ENCODE measurements around the gene OSBPL10.
"Not testable (repeated sequence)": the region's sequence is repeated elsewhere in the genome, so short reads cannot be mapped to it uniquely, and the experiment has no call there.

The OSBPL10 gene

DNA sequence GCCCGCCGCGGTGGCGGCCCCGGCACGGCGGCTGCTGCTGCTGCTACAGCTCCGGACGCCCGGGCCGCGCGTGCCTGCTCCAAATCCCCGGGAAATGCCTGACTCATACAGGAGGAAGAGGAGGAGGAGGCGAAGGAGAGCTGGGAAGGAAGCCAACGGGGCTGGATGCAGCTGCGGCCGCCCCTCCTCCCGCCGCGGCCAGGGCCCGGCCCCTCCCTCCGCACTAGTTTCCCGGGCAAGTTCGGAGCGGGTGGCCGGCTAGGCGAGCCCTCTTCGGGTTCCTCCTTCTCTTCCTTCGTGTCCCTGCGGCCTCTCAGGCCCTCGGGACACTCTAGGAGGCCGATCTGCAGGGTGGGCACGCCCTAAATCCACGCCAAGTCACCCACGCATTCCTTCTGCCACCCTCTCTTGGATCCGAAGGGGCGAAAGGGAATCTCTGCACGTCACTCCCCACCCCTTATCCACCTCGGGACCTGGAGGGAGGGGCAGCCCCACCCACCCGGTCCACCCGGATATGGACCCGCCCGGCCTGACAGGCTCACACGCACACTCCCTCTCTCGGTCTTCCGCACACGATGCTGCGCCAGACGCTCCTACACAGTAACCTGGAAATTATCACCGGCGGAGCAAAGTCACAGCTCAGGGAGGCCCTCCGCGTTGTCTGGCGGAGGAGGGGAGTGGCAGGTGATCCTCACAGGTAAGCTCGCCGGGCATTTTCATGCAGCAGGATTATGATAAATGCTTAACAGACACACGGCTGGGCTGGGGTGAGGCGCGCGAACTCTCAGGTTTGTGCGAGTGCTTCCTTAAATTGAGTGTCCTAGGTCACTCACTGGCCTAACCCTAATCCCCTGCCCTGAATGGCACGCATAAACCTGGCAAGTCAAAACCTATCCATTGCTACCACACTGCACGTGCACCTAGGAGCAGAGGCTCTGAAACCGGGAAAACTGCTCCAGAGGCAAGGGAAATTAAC is at the start of gene OSBPL10, which contains the start of gene ZNF860:
Gene OSBPL10, minus strand, starts transcription at position 57 of the 976 bp plus-strand sequence. CDS start 83 bp downstream, outside the sequence.
Gene ZNF860, plus strand, starts transcription at position 545 of the 976 bp plus-strand sequence. CDS start 7,330 bp downstream, outside the sequence.
- no peak for DNase-seq (ENCODE audit: low read depth in 2 of 2)

DNA sequence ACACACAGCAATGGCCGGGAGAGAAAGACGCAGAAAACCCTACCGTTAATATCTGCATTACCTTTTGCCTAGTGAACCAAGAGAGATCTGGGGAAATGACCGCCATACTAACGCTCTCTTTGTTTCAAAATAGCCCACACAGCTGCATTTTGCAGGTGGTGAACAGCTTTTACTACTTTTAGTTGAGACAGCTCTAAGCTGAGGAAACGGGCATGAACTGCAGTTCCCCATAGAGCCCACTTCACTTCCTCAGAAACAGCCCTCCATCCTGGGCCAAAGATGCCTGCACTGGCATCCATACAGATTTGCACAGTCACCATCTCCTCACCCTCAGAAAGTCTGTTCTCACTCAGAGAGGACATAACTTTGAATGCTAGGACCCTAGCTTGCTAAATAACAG is 45.5 kb upstream of the OSBPL10 start:
- DNase-seq (ENCODE audit: low read depth in 2 of 2) = no peak

GRCh38 chr3:32022947-32023346 is 41.9 kb upstream of the OSBPL10 start:
- DNase-seq (ENCODE audit: low read depth in 2 of 2) = no peak

- no peak for DNase-seq (ENCODE audit: low read depth in 2 of 2)
These were observed 40.7 kb upstream of the OSBPL10 start for GRCh38 chr3:32021748-32022147.

DNA sequence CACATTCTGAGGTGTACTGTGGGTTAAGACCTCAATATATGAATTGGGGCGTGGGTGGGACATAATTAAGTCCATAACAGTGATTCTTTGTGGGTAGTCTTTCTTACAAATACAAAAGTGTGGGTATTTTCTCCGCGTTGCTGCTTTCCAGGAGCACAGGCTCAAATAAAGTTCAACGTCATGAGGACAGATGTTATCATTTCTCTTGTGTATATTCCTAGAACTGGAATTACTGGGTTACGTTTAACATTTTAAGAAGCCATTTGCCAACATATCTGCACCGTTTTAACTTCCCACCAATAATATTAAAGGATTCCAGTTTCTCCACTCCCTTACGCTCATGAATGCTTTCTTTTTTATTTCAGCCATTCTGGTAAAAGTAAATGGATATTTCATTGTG is 40.1 kb upstream of the OSBPL10 start:
- DNase-seq (ENCODE audit: low read depth in 2 of 2) = no peak

DNA sequence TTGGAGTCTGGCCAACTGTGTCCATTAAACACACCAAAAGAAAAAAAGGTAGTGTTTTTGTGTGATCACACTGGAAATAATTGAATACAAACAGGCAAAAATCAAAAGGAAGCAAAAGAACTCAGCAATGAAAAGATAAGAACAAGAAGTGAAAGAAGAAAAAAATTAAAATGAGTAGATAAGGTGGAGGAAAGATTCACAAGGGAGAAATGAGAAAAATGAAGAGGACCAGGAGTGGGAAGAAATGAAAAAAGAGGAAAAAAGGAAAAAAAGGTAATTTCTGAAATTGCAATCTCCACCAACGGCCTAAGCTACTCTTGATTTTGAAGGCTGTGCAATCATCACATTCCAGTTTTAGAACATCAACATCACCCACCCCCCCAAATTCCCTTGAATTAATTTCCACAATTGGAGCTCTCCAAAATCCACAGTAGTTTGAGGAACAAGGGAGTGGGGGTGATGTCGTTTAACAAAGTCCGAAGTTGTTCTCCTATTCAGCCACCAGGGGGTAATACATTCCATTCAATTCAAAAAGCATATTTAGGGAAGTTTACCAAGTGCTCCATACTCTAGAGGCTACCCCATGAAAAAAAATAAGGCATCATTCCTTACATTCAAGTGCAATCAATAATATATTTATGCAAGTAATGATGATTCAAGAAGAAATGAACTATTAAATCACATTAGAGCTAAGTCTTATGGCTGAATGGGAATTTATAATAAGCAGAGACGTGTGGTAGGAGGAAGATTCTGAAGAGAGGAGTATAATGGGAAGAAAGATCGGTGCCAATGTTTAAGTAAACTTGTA is 37.9 kb upstream of the OSBPL10 start:
- DNase-seq (ENCODE audit: low read depth in 2 of 2) = no peak

DNA sequence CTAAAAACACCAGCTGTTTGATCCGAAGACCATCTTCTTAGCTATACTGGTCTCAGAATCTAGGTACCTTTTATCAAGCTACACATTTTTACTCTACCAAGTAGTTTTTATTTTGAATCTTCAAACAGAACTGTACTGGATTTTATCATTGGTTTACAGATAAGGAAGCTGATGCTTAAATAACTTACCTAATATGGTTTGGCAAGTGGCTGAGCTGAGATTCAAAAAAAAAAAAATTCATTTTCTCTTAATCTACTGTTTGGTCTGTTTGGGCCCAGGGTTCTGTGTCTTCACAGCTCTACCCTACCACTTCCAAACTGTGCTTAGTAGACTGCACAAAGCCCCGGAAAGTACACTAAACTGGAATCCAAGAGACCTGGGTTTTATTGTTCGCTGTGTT is 36.2 kb upstream of the OSBPL10 start:
- DNase-seq (ENCODE audit: low read depth in 2 of 2) = no peak

DNA sequence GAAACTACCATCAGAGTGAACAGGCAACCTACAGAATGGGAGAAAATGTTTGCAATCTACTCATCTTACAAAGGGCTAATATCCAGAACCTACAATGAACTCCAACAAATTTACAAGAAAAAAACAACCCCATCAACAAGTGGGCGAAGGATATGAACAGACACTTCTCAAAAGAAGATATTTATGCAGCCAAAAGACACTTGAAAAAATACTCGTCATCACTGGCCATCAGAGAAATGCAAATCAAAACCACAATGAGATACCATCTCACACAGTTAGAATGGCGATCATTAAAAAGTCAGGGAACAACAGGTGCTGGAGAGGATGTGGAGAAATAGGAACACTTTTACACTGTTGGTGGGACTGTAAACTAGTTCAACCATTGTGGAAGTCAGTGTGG is 34.6 kb upstream of the OSBPL10 start:
- not testable (repeated sequence) for DNase-seq (ENCODE audit: low read depth in 2 of 2)

DNA sequence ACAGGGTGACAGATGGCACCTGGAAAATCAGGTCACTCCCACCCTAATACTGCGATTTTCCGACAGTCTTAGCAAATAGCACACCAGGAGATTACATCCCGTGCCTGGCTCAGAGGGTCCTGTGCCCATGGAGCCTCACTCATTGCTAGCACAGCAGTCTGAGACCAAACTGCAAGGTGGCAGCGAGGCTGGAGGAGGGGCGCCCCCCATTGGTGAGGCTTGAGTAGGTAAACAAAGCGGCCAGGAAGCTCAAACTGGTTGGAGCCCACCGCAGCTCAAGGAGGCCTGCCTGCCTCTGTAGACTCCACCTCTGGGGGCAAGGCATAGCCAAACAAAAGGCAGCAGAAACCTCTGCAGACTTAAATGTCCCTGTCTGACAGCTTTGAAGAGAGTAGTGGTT is 29.6 kb upstream of the OSBPL10 start:
- not testable (repeated sequence) for DNase-seq (ENCODE audit: low read depth in 2 of 2)

- DNase-seq (ENCODE audit: low read depth in 2 of 2) = no peak
These were observed 28.9 kb upstream of the OSBPL10 start for GRCh38 chr3:32009957-32010356.

DNA sequence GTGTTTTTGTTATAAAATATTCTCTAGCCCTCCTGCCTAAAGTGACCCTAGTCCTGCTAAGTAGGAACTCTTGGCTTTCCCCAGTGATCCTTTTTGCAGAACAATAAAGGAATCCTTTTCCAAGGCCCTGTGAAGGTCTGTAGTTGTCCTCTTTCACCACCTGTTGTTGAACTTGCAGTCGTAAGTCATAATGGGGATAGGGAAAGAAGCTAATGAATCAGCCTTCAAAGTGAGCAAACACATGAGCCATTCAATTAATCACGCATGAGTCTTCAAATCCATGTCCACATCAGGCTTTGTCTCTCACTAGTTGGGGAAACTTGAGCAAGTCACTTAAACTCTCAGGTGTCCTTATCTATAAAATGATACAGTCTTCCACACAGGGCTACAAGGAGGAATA is 28.0 kb upstream of the OSBPL10 start:
- no peak for DNase-seq (ENCODE audit: low read depth in 2 of 2)

DNA sequence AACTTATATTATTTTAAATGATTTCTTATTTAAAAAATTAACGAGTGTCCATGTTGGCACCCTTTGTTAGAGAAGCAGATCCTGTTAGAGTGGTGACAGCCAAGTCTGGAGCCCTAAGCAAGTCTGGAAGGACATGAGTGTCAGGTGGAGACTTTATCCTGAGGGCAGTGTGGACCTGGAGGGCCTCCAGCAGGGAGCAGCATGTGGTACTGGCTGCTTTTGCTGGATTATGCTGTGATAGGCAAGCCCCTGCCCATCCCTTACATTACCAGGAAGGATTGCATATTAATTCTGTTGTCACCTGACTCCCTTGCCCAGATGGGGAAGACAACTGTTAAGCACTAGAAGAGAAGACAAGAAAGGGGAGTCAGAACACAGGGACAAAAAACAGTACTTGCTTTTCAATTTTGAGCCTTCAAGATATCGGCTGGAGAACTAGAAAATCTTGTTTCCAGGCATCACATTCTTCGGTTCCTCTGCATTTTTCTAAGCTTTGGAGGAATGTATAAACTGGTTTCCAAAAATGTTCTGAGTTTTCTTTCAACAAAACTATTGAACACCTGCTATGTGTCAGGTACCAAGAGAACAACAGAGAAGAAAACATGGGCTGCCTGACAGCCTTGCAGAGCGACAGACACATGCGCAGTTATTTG is 23.2 kb upstream of the OSBPL10 start:
- DNase-seq (ENCODE audit: low read depth in 2 of 2) = no peak

DNA sequence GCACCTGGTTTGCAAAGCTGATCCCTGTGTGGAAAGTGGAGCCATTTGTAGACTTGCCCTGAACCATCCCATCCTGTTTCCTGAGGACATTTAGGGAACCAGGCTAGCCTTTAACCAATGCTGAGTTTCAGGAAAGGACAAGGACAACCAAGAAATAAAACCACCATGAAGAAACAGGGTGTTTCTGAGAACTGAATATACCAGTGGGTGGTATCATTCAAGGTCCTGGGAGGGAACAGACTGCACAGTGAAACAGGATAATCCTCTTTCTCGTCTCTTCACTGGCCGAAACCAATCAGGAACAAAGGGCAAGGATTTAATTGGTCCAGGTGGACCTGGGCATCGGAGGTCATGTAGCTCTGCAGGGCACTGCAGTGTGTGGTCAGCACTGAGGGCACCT is 22.3 kb upstream of the OSBPL10 start:
- DNase-seq (ENCODE audit: low read depth in 2 of 2) = no peak

DNA sequence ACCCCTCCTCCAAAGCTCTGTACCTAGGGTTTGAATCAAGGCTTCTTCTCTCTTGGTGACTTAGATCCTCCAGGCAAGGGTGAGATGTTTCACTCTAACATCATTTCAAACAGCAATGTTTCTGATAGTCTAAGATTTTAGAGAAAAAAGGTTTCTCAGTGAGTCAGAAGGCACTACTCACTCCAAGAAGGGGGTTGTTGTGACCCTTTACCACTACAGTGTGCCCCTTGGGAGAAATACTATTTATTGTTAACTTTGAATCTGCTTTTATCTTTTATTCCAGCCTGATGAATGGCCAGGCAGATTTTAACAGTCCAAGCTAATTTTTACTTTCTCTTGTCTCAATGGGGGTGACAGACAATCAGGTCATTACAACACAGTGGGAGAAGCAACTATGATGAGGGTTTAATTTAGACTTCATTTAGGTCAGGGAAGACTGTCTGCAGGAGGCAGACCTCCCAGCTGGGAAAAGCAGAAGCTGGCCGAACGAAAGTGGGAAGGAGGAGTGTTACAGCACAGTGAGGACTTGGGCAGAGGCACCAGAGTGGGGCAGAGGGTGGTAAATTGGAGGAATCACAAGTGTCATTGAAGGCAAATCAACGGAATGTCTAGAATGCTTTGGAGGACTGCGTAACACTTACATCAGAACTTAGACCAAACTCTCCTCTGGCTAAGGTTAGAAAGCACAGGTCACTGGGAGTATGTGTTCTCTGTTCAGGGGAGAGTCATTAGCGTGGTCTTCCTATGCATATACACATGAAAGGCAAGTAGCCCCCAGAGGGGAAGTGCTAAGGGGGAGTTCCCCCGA is 21.7 kb upstream of the OSBPL10 start:
- DNase-seq (ENCODE audit: low read depth in 2 of 2) = no peak

GRCh38 chr3:32000877-32001276 is 19.8 kb upstream of the OSBPL10 start:
- no peak for DNase-seq (ENCODE audit: low read depth in 2 of 2)

- no peak for DNase-seq (ENCODE audit: low read depth in 2 of 2)
These were observed 18.9 kb upstream of the OSBPL10 start for GRCh38 chr3:31999907-32000439.

DNA sequence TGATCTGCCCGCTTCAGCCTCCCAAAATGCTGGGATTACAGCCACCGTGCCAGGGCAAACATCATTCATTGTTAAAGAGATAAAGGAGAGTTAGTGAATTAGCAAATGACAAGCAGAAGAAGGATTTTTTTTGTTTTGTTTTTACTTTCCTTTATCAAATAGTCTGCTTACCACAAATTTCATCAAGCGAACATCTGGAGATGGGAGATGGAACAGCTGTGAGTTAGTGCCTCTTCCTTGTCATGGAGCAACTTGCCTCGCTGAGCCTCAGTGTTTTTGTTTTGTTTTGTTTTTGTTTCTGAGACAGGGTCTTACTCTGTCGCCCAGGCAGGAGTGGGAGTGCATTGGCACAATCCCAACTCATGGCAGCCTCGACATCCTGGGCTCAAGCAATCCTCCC is 16.4 kb upstream of the OSBPL10 start:
- DNase-seq (ENCODE audit: low read depth in 2 of 2) = no peak

DNA sequence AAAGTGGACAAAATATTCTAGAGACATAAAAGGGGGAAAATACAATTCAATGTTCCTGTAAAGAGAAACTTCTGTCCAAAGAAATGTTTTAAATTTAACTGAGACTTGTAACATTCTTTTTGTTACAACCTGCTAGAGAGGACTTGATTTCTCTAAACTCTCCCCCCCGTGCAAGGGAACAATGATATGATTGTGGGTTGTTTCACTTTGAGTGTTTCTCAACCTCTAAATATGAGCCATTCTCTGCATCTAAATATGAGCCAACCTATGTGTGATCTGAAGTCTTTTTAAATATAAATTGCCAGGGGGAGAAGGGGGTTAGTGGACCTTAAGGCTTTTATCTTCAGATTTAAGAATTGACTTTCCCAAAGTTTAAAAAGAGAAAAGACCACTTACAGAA is 15.1 kb upstream of the OSBPL10 start:
- no peak for DNase-seq (ENCODE audit: low read depth in 2 of 2)

DNA sequence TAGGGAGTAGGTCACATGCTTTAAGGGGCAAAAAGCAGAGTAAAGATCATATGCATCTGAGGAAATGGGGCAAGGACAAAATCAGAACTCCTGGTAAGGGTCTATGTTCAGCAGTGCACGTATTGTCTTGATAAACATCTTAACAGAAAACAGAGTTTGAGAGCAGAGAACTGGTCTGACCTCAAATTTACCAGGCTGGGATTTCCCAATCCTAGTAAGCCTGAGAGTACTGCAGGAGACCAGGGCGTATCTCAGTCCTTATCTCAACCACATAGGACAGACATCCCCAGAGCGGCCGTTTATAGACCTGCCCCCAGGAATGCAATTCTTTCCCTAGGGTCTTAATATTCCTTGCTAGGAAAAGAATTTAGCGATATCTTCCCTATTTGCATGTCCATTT is 14.0 kb upstream of the OSBPL10 start:
- not testable (repeated sequence) for DNase-seq (ENCODE audit: low read depth in 2 of 2)

GRCh38 chr3:31993843-31994242 is 12.8 kb upstream of the OSBPL10 start:
- DNase-seq (ENCODE audit: low read depth in 2 of 2) = no peak

- DNase-seq (ENCODE audit: low read depth in 2 of 2) = not testable (repeated sequence)
These were observed 11.9 kb upstream of the OSBPL10 start for GRCh38 chr3:31992995-31993394.
